Measurements from ENCODE around the gene PTK7. TPM values are rescaled to one million over a fixed set of nuclear protein-coding genes. Genes with fewer than 3 reads are reported as not detected.

PTK7 gene
- total and polyA plus RNA-seq, 2 experiments from 2014 or later: 46.1 to 147 TPM

- no peak for TF ChIP-seq ZNF462 (CRISPR knock-in tag; IDR thresholded peaks at IDR 0.05)
- no peak for TF ChIP-seq CREB1 (CRISPR knock-in tag; IDR thresholded peaks at IDR 0.05; ENCODE audit: low read depth)
- TF ChIP-seq, protein P1, sequence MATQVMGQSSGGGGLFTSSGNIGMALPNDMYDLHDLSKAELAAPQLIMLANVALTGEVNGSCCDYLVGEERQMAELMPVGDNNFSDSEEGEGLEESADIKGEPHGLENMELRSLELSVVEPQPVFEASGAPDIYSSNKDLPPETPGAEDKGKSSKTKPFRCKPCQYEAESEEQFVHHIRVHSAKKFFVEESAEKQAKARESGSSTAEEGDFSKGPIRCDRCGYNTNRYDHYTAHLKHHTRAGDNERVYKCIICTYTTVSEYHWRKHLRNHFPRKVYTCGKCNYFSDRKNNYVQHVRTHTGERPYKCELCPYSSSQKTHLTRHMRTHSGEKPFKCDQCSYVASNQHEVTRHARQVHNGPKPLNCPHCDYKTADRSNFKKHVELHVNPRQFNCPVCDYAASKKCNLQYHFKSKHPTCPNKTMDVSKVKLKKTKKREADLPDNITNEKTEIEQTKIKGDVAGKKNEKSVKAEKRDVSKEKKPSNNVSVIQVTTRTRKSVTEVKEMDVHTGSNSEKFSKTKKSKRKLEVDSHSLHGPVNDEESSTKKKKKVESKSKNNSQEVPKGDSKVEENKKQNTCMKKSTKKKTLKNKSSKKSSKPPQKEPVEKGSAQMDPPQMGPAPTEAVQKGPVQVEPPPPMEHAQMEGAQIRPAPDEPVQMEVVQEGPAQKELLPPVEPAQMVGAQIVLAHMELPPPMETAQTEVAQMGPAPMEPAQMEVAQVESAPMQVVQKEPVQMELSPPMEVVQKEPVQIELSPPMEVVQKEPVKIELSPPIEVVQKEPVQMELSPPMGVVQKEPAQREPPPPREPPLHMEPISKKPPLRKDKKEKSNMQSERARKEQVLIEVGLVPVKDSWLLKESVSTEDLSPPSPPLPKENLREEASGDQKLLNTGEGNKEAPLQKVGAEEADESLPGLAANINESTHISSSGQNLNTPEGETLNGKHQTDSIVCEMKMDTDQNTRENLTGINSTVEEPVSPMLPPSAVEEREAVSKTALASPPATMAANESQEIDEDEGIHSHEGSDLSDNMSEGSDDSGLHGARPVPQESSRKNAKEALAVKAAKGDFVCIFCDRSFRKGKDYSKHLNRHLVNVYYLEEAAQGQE (IDR thresholded peaks at IDR 0.05; ENCODE audit: unreplicated experiment): no peak
These were observed 39.4 kb upstream of the PTK7 start (continued) for GRCh38 chr6:43036712-43037111.

- H3K9me3 Mint-ChIP-seq: no peaks in the 10 kb centered on the region
- Histone ChIP-seq H3F3A (replicated peaks; ENCODE audit: low read depth) (0 out of 2 replicates have a peak, but pooled peaks cover 8% of the 10 kb centered on the region), H3K27me3 (ENCODE audit: insufficient read depth) (no peaks in the 10 kb centered on the region), H3K4me3 (no peak overlapping the region), H2AFZ (no peak overlapping the region), H3K27ac (ENCODE audit: low read depth) (no peak overlapping the region), H3K79me2 (replicated peaks; ENCODE audit: insufficient read depth) (no peaks in the 10 kb centered on the region), H3K9me2 (ENCODE audit: insufficient read depth) (no peaks in the 10 kb centered on the region), H3K4me2 (no peak overlapping the region), H4K20me1 (replicated peaks; ENCODE audit: insufficient read depth) (peaks cover 6% of the 10 kb centered on the region; the same call in 1 of the 2 replicates), H3K4me1 (ENCODE audit: insufficient read depth) (no peaks in the 10 kb centered on the region), H3K36me3 (ENCODE audit: insufficient read depth) (0 out of 2 replicates have a peak, but pooled peaks cover 3% of the 10 kb centered on the region)
- no peak overlapping the region for H3K27ac Mint-ChIP-seq
- peaks cover 51% of the 10 kb centered on the region for H3K36me3 Mint-ChIP-seq (ENCODE audit: low read depth)
- peaks cover 3% of the 10 kb centered on the region for H3K27me3 Mint-ChIP-seq (ENCODE audit: insufficient read depth, low read depth, poor library complexity)
- H3K4me1 Mint-ChIP-seq: no peaks in the 10 kb centered on the region
- H3K4me3 Mint-ChIP-seq: no peak overlapping the region
- TF ChIP-seq CTCF (conservative IDR thresholded peaks at IDR 0.05; ENCODE audit: low read depth in 2 of 2) (peak in 1 of 2 experiments; percentile 27; a peak in 1 of 4 replicates), EZH2 (IDR thresholded peaks at IDR 0.05; ENCODE audit: low read depth, unreplicated experiment) (no peak)
- no peak for DNase-seq (ENCODE audit: low spot score)
- no peak; the same call in 2 of the 3 replicates for ATAC-seq
These were observed 38.9 kb upstream of the PTK7 start for GRCh38 chr6:43037197-43037596.

Data from GM23338 (cell line).